GM23338 (cell line): ENCODE data around the gene NT5DC2.
A peak's percentile ranks its signal among the peaks of the same experiment; 100 is the strongest.

ENCODE experiments used
- CREB1 ChIP-seq: fragments of 250-450 bp; sonication (Bioruptor Pico); IDR thresholded peaks from 2 replicates; pipeline ENCODE4 v1.5.0; 2020; ENCODE audit warnings: low read depth, mild to moderate bottlenecking, moderate library complexity
- EZH2 ChIP-seq: fragments of 200-600 bp; sonication (generic); IDR thresholded peaks from one replicate; pipeline ENCODE4 v1.8.0; 2017; ENCODE audit warnings: antibody characterized with exemption, mild to moderate bottlenecking, low read depth; ENCODE audit not compliant: unreplicated experiment
- EZH2phosphoT487 ChIP-seq: fragments of 200-600 bp; sonication (generic); IDR thresholded peaks from one replicate; pipeline ENCODE4 v1.8.1; 2018; ENCODE audit warnings: antibody characterized with exemption; ENCODE audit not compliant: unreplicated experiment
- POLR2AphosphoS5 ChIP-seq: IDR thresholded peaks from 2 replicates; pipeline ENCODE4 v1.6.1; 2016; ENCODE audit warnings: antibody characterized with exemption, low read depth
- ZNF331 ChIP-seq: fragments of 250-450 bp; sonication (Bioruptor Pico); IDR thresholded peaks from 2 replicates; pipeline ENCODE4 v1.5.0; 2020; ENCODE audit warnings: low read depth, mild to moderate bottlenecking, moderate library complexity
- TF ChIP-seq, protein P1 (sequence below): IDR thresholded peaks from one replicate; pipeline ENCODE4 v1.6.1; 2018; ENCODE audit warnings: antibody characterized with exemption; ENCODE audit not compliant: unreplicated experiment
- TF ChIP-seq, protein P2 (sequence below), 2 experiments: fragments of 200-600 bp in 1 of 2; sonication (generic) in 1 of 2; conservative IDR thresholded peaks; 2 replicates each; pipeline versions ENCODE4 v1.5.1 to v1.6.1; 2016 to 2017; ENCODE audit warnings: antibody characterized with exemption in 2 of 2, low read depth in 2 of 2, mild to moderate bottlenecking in 2 of 2, moderate library complexity in 1 of 2

DNA sequence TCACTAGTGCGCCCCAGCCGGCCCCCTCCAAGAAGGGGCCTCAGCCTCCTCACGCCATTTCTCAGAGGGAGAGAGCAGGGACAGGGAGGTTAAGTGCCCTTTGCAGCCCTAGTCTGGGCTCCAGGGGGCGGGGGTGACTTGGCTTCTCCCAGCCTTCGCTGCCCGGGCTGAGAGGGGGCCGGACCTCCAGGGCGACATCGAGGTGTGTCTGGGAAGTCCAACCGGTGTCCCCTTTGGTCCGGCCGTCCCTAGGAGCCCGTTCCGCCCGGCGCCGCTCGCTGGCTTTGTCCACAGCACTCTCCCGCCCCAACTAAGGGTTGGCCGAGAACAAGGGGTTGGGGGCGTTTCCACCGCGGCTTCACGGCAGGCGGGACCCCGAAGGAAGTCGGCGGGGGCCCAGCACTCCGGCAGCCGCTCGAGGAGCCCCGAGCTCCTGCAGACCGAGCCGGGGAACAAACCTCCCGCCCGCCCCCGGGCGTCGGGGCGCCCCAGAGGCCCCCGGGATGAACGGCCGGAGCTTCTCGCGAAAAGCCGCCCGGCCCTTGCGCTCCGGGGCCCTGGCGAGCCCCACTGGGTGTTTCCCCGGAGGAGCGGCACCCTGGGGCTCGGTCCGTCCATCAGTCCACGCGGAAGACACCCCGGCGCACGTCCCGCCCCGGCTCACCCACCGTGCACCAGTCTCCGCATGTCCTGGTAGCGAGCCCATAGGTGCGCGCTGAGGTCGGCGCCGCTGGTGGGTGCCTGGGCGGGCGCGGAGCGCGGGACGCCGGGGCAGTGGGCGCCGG lies 627 bp downstream of the NT5DC2 start:
- TF ChIP-seq, protein P1, sequence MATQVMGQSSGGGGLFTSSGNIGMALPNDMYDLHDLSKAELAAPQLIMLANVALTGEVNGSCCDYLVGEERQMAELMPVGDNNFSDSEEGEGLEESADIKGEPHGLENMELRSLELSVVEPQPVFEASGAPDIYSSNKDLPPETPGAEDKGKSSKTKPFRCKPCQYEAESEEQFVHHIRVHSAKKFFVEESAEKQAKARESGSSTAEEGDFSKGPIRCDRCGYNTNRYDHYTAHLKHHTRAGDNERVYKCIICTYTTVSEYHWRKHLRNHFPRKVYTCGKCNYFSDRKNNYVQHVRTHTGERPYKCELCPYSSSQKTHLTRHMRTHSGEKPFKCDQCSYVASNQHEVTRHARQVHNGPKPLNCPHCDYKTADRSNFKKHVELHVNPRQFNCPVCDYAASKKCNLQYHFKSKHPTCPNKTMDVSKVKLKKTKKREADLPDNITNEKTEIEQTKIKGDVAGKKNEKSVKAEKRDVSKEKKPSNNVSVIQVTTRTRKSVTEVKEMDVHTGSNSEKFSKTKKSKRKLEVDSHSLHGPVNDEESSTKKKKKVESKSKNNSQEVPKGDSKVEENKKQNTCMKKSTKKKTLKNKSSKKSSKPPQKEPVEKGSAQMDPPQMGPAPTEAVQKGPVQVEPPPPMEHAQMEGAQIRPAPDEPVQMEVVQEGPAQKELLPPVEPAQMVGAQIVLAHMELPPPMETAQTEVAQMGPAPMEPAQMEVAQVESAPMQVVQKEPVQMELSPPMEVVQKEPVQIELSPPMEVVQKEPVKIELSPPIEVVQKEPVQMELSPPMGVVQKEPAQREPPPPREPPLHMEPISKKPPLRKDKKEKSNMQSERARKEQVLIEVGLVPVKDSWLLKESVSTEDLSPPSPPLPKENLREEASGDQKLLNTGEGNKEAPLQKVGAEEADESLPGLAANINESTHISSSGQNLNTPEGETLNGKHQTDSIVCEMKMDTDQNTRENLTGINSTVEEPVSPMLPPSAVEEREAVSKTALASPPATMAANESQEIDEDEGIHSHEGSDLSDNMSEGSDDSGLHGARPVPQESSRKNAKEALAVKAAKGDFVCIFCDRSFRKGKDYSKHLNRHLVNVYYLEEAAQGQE: no peak
- no peak for TF ChIP-seq POLR2AphosphoS5
- no peak for TF ChIP-seq EZH2
- TF ChIP-seq, protein P2, sequence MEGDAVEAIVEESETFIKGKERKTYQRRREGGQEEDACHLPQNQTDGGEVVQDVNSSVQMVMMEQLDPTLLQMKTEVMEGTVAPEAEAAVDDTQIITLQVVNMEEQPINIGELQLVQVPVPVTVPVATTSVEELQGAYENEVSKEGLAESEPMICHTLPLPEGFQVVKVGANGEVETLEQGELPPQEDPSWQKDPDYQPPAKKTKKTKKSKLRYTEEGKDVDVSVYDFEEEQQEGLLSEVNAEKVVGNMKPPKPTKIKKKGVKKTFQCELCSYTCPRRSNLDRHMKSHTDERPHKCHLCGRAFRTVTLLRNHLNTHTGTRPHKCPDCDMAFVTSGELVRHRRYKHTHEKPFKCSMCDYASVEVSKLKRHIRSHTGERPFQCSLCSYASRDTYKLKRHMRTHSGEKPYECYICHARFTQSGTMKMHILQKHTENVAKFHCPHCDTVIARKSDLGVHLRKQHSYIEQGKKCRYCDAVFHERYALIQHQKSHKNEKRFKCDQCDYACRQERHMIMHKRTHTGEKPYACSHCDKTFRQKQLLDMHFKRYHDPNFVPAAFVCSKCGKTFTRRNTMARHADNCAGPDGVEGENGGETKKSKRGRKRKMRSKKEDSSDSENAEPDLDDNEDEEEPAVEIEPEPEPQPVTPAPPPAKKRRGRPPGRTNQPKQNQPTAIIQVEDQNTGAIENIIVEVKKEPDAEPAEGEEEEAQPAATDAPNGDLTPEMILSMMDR (conservative IDR thresholded peaks at IDR 0.05; ENCODE audit: low read depth in 2 of 2): 0 out of 4 replicates have a peak, but pooled peaks of 1 of the 2 experiments have one; percentile 0
- TF ChIP-seq CREB1: no peak
- TF ChIP-seq EZH2phosphoT487: no peak
- TF ChIP-seq ZNF331 (CRISPR knock-in tag): no peak
